H1 (cell line): ENCODE measurements around the gene HBB. TPM values are rescaled to one million over a fixed set of nuclear protein-coding genes. Genes with fewer than 3 reads are reported as not detected.

ENCODE experiments used
- CTCF ChIA-PET: fragments of 300-600 bp; sonication (Branson Sonifier 250); formaldehyde crosslinking; loops from one replicate; lab custom pipeline; 2021; ENCODE audit not compliant: partially characterized antibody; lab: Charles Lee
- POLR2A ChIA-PET: fragments of 300-600 bp; sonication (Branson Sonifier 250); formaldehyde crosslinking; loops from one replicate; lab custom pipeline; 2021; ENCODE audit warnings: inconsistent platforms; ENCODE audit not compliant: partially characterized antibody; lab: Charles Lee
- DNase-seq, 2 experiments: peaks; one replicate each; pipeline versions ENCODE4 v3.0.0 to v3.0.0-alpha.2; 2010 to 2022; ENCODE audit warnings: low spot score in 2 of 2, low read depth in 1 of 2, mixed read lengths in 1 of 2
- FAIRE-seq: peaks from 2 replicates; lab custom pipeline; 2011; peaks lifted over from hg19 to GRCh38; lab: Jason Lieb, UNC
- H2AFZ ChIP-seq: 2 replicates; pipeline ENCODE4 v1.8.1; 2012; ENCODE audit warnings: low read length, inconsistent platforms
- H2AK5ac ChIP-seq: 2 replicates; pipeline ENCODE4 v1.6.1; 2013; ENCODE audit warnings: low read depth, low read length
- H2BK120ac ChIP-seq: replicated peaks from 2 replicates; pipeline ENCODE3; 2013; ENCODE audit warnings: low read depth, low read length, inconsistent platforms
- H2BK12ac ChIP-seq: 2 replicates; pipeline ENCODE4 v1.6.1; 2013; ENCODE audit warnings: low read depth, low read length
- H2BK15ac ChIP-seq: 2 replicates; pipeline ENCODE4 v1.6.1; 2013; ENCODE audit warnings: low read length
- H2BK20ac ChIP-seq: 2 replicates; pipeline ENCODE4 v1.6.1; 2013; ENCODE audit warnings: low read length
- H2BK5ac ChIP-seq: 2 replicates; pipeline ENCODE4 v1.6.1; 2013; ENCODE audit warnings: low read depth, low read length
- H3K14ac ChIP-seq: 2 replicates; pipeline ENCODE4 v1.6.1; 2013; ENCODE audit warnings: inconsistent platforms; ENCODE audit not compliant: insufficient read length
- H3K18ac ChIP-seq: 2 replicates; pipeline ENCODE4 v1.6.1; 2013; ENCODE audit warnings: low read length; ENCODE audit errors: extremely low read depth
- H3K23ac ChIP-seq: 2 replicates; pipeline ENCODE4 v1.6.1; 2013; ENCODE audit warnings: inconsistent platforms; ENCODE audit not compliant: insufficient read length
- H3K23me2 ChIP-seq: 2 replicates; pipeline ENCODE4 v1.6.1; 2013; ENCODE audit warnings: low read depth, low read length
- H3K27ac ChIP-seq: 2 replicates; pipeline ENCODE4 v1.6.1; 2011; ENCODE audit warnings: low read depth, low read length, inconsistent platforms
- H3K27me3 ChIP-seq, 4 experiments: replicated peaks in 1 of 4; 1 replicate in 1 of 4; 2 replicates in 3 of 4; pipeline versions ENCODE4 v1.6.1 to v1.8.1; 2011 to 2013; ENCODE audit warnings: low read length in 3 of 4, mild to moderate bottlenecking in 3 of 4, inconsistent platforms in 2 of 4, mixed read lengths in 2 of 4, moderate library complexity in 1 of 4; ENCODE audit not compliant: control insufficient read depth in 3 of 4, insufficient read depth in 3 of 4; ENCODE audit errors: extremely low read depth in 1 of 4
- H3K36me3 ChIP-seq, 4 experiments: 2 replicates each; pipeline versions ENCODE4 v1.6.1 to v1.8.1; 2011 to 2013; ENCODE audit warnings: mild to moderate bottlenecking in 4 of 4, low read length in 3 of 4, moderate library complexity in 2 of 4, control low read depth in 1 of 4, inconsistent platforms in 1 of 4; ENCODE audit not compliant: insufficient read depth in 4 of 4, control insufficient read depth in 2 of 4
- H3K4ac ChIP-seq: replicated peaks from 2 replicates; pipeline ENCODE3; 2013; ENCODE audit warnings: low read length, low read depth, mixed read lengths, inconsistent platforms; ENCODE audit not compliant: insufficient read length
- H3K4me1 ChIP-seq, 4 experiments: replicated peaks in 1 of 4; 1 replicate in 1 of 4; 2 replicates in 3 of 4; pipeline versions ENCODE4 v1.6.1 to v1.8.1; 2011 to 2013; ENCODE audit warnings: low read length in 3 of 4, inconsistent platforms in 2 of 4, mixed read lengths in 1 of 4; ENCODE audit not compliant: insufficient read depth in 4 of 4, control insufficient read depth in 3 of 4
- H3K4me2 ChIP-seq, 2 experiments: 2 replicates each; pipeline versions ENCODE4 v1.6.1 to v1.8.1; 2011 to 2013; ENCODE audit warnings: low read depth in 2 of 2, low read length in 2 of 2, control low read depth in 1 of 2, inconsistent platforms in 1 of 2, mild to moderate bottlenecking in 1 of 2; ENCODE audit not compliant: insufficient read depth in 1 of 2
- H3K4me3 ChIP-seq, 4 experiments: fragments of 200-600, 300-600 bp in 1 of 4; sonication (generic), shearing (Covaris generic), sonication (Bioruptor Twin) in 1 of 4; 2 replicates each; pipeline versions ENCODE4 v1.5.1 to v1.8.1; 2011 to 2016; ENCODE audit warnings: low read length in 4 of 4, low read depth in 3 of 4, control low read depth in 2 of 4, inconsistent platforms in 2 of 4, mild to moderate bottlenecking in 2 of 4, mixed read lengths in 1 of 4, moderate library complexity in 1 of 4; ENCODE audit not compliant: insufficient read depth in 2 of 4; ENCODE audit errors: extremely low read depth in 1 of 4
- H3K56ac ChIP-seq: replicated peaks from 2 replicates; pipeline ENCODE3; 2013; ENCODE audit warnings: low read depth, mild to moderate bottlenecking, mixed read lengths, low read length, inconsistent platforms; ENCODE audit not compliant: insufficient read length
- H3K79me1 ChIP-seq: 2 replicates; pipeline ENCODE4 v1.6.1; 2013; ENCODE audit warnings: low read depth, low read length, control low read depth
- H3K79me2 ChIP-seq, 2 experiments: 2 replicates each; pipeline versions ENCODE4 v1.6.1 to v1.8.1; 2012 to 2013; ENCODE audit warnings: low read length in 2 of 2, mild to moderate bottlenecking in 2 of 2, inconsistent platforms in 1 of 2; ENCODE audit not compliant: insufficient read depth in 2 of 2, control insufficient read depth in 1 of 2
- H3K9ac ChIP-seq, 4 experiments: replicated peaks in 1 of 4; 1 replicate in 1 of 4; 2 replicates in 3 of 4; pipeline versions ENCODE4 v1.6.1 to v1.8.1; 2011 to 2013; ENCODE audit warnings: low read depth in 3 of 4, low read length in 3 of 4, control low read depth in 2 of 4, mild to moderate bottlenecking in 2 of 4, moderate library complexity in 2 of 4, inconsistent platforms in 1 of 4; ENCODE audit errors: extremely low read depth in 1 of 4
- H3K9me3 ChIP-seq, 2 experiments: 2 replicates each; pipeline versions ENCODE4 v1.6.1 to v1.8.1; 2012 to 2013; ENCODE audit warnings: mild to moderate bottlenecking in 2 of 2, moderate library complexity in 2 of 2, control low read depth in 1 of 2, inconsistent platforms in 1 of 2, low read depth in 1 of 2, low read length in 1 of 2, mixed read lengths in 1 of 2; ENCODE audit not compliant: insufficient read depth in 2 of 2
- H4K20me1 ChIP-seq, 2 experiments: replicated peaks in 1 of 2; 2 replicates each; pipeline versions ENCODE3 to v1.8.1; 2011 to 2013; ENCODE audit warnings: inconsistent platforms in 2 of 2, low read length in 2 of 2, mild to moderate bottlenecking in 1 of 2; ENCODE audit not compliant: insufficient read depth in 2 of 2, control insufficient read depth in 1 of 2
- H4K5ac ChIP-seq: 2 replicates; pipeline ENCODE4 v1.6.1; 2013; ENCODE audit warnings: low read length, low read depth, mixed read lengths, inconsistent platforms; ENCODE audit not compliant: insufficient read length
- H4K8ac ChIP-seq: 2 replicates; pipeline ENCODE4 v1.8.0; 2013; ENCODE audit warnings: mild to moderate bottlenecking, moderate library complexity, low read length, inconsistent platforms; ENCODE audit not compliant: insufficient read depth; ENCODE audit errors: extremely low read depth
- H4K91ac ChIP-seq: replicated peaks from 2 replicates; pipeline ENCODE3; 2013; ENCODE audit warnings: low read length, mixed read lengths, inconsistent platforms; ENCODE audit not compliant: insufficient read length
- JUN ChIP-seq: IDR thresholded peaks from 2 replicates; pipeline ENCODE4 v1.6.1; 2011; ENCODE audit warnings: low read depth, mild to moderate bottlenecking, improper control_type of control experiment, low read length
- TAF7 ChIP-seq: optimal IDR thresholded peaks from 2 replicates; pipeline ENCODE3; 2011; ENCODE audit warnings: low read depth, mild to moderate bottlenecking, inconsistent platforms, low read length, moderate library complexity, borderline replicate concordance
- WGBS, 2 experiments: shearing (Covaris generic) in 1 of 2; methylation state at CpG; one replicate each; pipeline versions ENCODE4 v1.1.6 to v1.1.7; 2013 to 2015; ENCODE audit warnings: low lambda C conversion rate in 2 of 2, mixed read lengths in 2 of 2, inconsistent platforms in 1 of 2, low coverage in 1 of 2, missing lambda C conversion rate in 1 of 2; ENCODE audit not compliant: insufficient replicate concordance in 2 of 2, insufficient coverage in 1 of 2, insufficient read length in 1 of 2; ENCODE audit errors: extremely low coverage in 1 of 2, missing lambda C conversion rate in 1 of 2; 5-methylcytosine and 5-hydroxymethylcytosine counted together
- polyA plus RNA-seq, 7 experiments: library from polyadenylated mRNA; depleted of rRNA in 3 of 7; stranded (reverse) in 5 of 7; unstranded in 2 of 7; fragments of >200 nt in 5 of 7; fragments of 200-250 nt in 2 of 7; gene quantifications; 1 replicate in 5 of 7; 2 replicates in 1 of 7; 4 replicates in 1 of 7; pipeline versions ENCODE4 v1.2.1 to v1.2.3, GENCODE V29; 2011 to 2013; ENCODE audit warnings: missing spikeins in 2 of 7, mixed read lengths in 2 of 7
- total RNA-seq: library from RNA; stranded (reverse); fragmentation: NEBNext Ultra II Directional; extraction: Animal tissue kit (Norgen Biotek cat#: 25700); gene quantifications from 2 replicates; pipeline ENCODE4 v1.2.1, GENCODE V29; 2021

HBB gene
- total and polyA plus RNA-seq, 2 of the 8 experiments (the other 6 are each of a cell fraction or from before 2014, with no cell fraction given), result not detected

GRCh38 chr11:5247472-5248192, 20.8 kb upstream of the HBB start:
- Histone ChIP-seq H3K23me2 (no peaks in the 10 kb centered on the region), H4K8ac (no peak overlapping the region), H4K5ac (no peak overlapping the region), H2BK5ac (no peak overlapping the region), H3K23ac (no peak overlapping the region), H2BK15ac (no peak overlapping the region), H3K4me1 (no peaks in the 10 kb centered on the region), H3K4me3 (no peak overlapping the region), H2AK5ac (no peak overlapping the region), H3K9ac (no peak overlapping the region), H3K79me1 (no peaks in the 10 kb centered on the region), H2BK20ac (no peak overlapping the region), H3K27me3 (no peaks in the 10 kb centered on the region; a peak in 1 of 7 replicates), H3K14ac (no peak overlapping the region), H3K9me3 (no peaks in the 10 kb centered on the region), H2AFZ (no peak overlapping the region), H4K91ac (no peak overlapping the region), H3K56ac (no peak overlapping the region), H3K4me2 (no peak overlapping the region), H3K18ac (no peak overlapping the region), H3K36me3 (no peaks in the 10 kb centered on the region), H4K20me1 (no peaks in the 10 kb centered on the region), H2BK12ac (no peak overlapping the region), H3K4ac (no peak overlapping the region), H3K27ac (no peak overlapping the region), H2BK120ac (no peak overlapping the region), H3K79me2 (no peaks in the 10 kb centered on the region)
- TF ChIP-seq TAF7, result no peak
- TF ChIP-seq JUN, result no peak
- WGBS, 2 experiments, result 93% methylated on average over 3 of the region's 3 CpGs; no CpG with 5 or more reads in 1 of the 2 experiments
- ChIA-PET CTCF (interaction anchor here (0.6 to 1.9 kb wide), 3 partner anchors 12 to 228 kb away, joined by 3 to 4 read pairs (median 3); no protein-coding TSS in a partner anchor), POLR2A (no interaction called here)
- no peak for DNase-seq
- no peak for FAIRE-seq
